ENCODE measurements around the gene ING2.
"Not testable (repeated sequence)": the region's sequence is repeated elsewhere in the genome, so short reads cannot be mapped to it uniquely, and the experiment has no call there.

The ING2 gene

GRCh38 chr4:183543435-183543834 is 38.6 kb downstream of the ING2 start:
- H3K27ac ChIP-seq = no peak overlapping the region

GRCh38 chr4:183544109-183544508 is 39.3 kb downstream of the ING2 start:
- Histone ChIP-seq H3K4me3 (no peak overlapping the region), H3K27ac (no peak overlapping the region)

More at GRCh38 chr4:183543435-183543834, 38.6 kb downstream of the ING2 start:
- H3K4me3 ChIP-seq = no peak overlapping the region

- H3K27ac ChIP-seq = no peak overlapping the region
These were observed 41.5 kb downstream of the ING2 start for GRCh38 chr4:183546376-183546775.

GRCh38 chr4:183548306-183548705 is 43.4 kb downstream of the ING2 start:
- no peak overlapping the region for H3K27ac ChIP-seq
- H3K4me3 ChIP-seq = no peak overlapping the region

More at GRCh38 chr4:183546376-183546775, 41.5 kb downstream of the ING2 start:
- H3K4me3 ChIP-seq = no peak overlapping the region

- Histone ChIP-seq H3K27ac (no peak overlapping the region), H3K4me3 (no peak overlapping the region)
These were observed 45.7 kb downstream of the ING2 start for GRCh38 chr4:183550345-183551093.

GRCh38 chr4:183552274-183553146 is 47.7 kb downstream of the ING2 start:
- H3K27ac ChIP-seq = no peak overlapping the region
- H3K4me3 ChIP-seq = no peak overlapping the region

- not testable (repeated sequence) for H3K4me3 ChIP-seq, H3K27ac ChIP-seq
These were observed 48.3 kb downstream of the ING2 start for GRCh38 chr4:183553147-183553478.

GRCh38 chr4:183553601-183554345 is 48.9 kb downstream of the ING2 start:
- no peak overlapping the region for H3K27ac ChIP-seq
- no peak overlapping the region for H3K4me3 ChIP-seq

GRCh38 chr4:183554346-183554686 is 49.5 kb downstream of the ING2 start:
- H3K27ac ChIP-seq = no peak overlapping the region
- no peak overlapping the region for H3K4me3 ChIP-seq

- Histone ChIP-seq H3K27ac (no peak overlapping the region), H3K4me3 (no peak overlapping the region)
These were observed 50.2 kb downstream of the ING2 start for GRCh38 chr4:183554878-183555585.

- no peak overlapping the region for H3K27ac ChIP-seq
- H3K4me3 ChIP-seq = no peak overlapping the region
These were observed 52.1 kb downstream of the ING2 start for GRCh38 chr4:183556947-183557346.

GRCh38 chr4:183557611-183558010 is 52.8 kb downstream of the ING2 start:
- H3K4me3 ChIP-seq = no peak overlapping the region

GRCh38 chr4:183558873-183559272 is 54.0 kb downstream of the ING2 start:
- no peak overlapping the region for H3K27ac ChIP-seq
- H3K4me3 ChIP-seq = no peak overlapping the region

More at GRCh38 chr4:183557611-183558010, 52.8 kb downstream of the ING2 start:
- H3K27ac ChIP-seq = no peak overlapping the region

- Histone ChIP-seq H3K4me3 (no peak overlapping the region), H3K27ac (no peak overlapping the region)
These were observed 57.0 kb downstream of the ING2 start for GRCh38 chr4:183561905-183562304.
